ENCODE measurements around the gene ST8SIA3.

- TF ChIP-seq EZH2 (IDR thresholded peaks at IDR 0.05; ENCODE audit: insufficient read depth, poor library complexity, severe bottlenecking) (no peak), EZH2phosphoT487 (IDR thresholded peaks at IDR 0.05; ENCODE audit: insufficient read depth, low read depth) (no peak)
These were observed 31.8 kb upstream of the ST8SIA3 start for GRCh38 chr18:57320603-57321002.

Measured in GM23248 (cell line).